HepG2 (cell line): Measurements from ENCODE around the gene ZBTB7B. TPM values are rescaled to one million over a fixed set of nuclear protein-coding genes. Genes with fewer than 3 reads are reported as not detected.

Source experiments
- HMG20B ChIP-seq: conservative IDR thresholded peaks from 2 replicates; pipeline ENCODE4 v1.6.1; 2016; ENCODE audit warnings: missing genetic modification reagents, missing compliant biosample characterization
- MAFG ChIP-seq: sonication (generic); formaldehyde crosslinking; IDR thresholded peaks from 2 replicates; pipeline ENCODE4 v1.5.1; 2020; ENCODE audit warnings: mild to moderate bottlenecking, missing genetic modification reagents
- MEIS2 ChIP-seq: sonication (generic); formaldehyde crosslinking; IDR thresholded peaks from 2 replicates; pipeline ENCODE4 v1.9.0; 2021; ENCODE audit warnings: mild to moderate bottlenecking, missing genetic modification reagents
- MTA3 ChIP-seq: sonication (generic); formaldehyde crosslinking; IDR thresholded peaks from 2 replicates; pipeline ENCODE4 v1.4.0; 2020; ENCODE audit warnings: missing genetic modification reagents
- NFE2L1 ChIP-seq: sonication (generic); formaldehyde crosslinking; IDR thresholded peaks from 2 replicates; pipeline ENCODE4 v1.4.0; 2020; ENCODE audit warnings: missing genetic modification reagents, mild to moderate bottlenecking, borderline replicate concordance
- POLR2AphosphoS2 ChIP-seq: IDR thresholded peaks from 2 replicates; pipeline ENCODE4 v1.6.1; 2011; ENCODE audit warnings: low read depth, low read length, improper control_type of control experiment
- XRCC5 ChIP-seq: fragments of 200-400 bp; formaldehyde crosslinking; optimal IDR thresholded peaks from 2 replicates; pipeline ENCODE3; 2017; ENCODE audit warnings: mild to moderate bottlenecking, low read length
- ZNF543 ChIP-seq: sonication (generic); formaldehyde crosslinking; IDR thresholded peaks from 2 replicates; pipeline ENCODE4 v1.4.0; 2020; ENCODE audit warnings: mild to moderate bottlenecking, missing genetic modification reagents
- ZNF773 ChIP-seq: sonication (generic); formaldehyde crosslinking; IDR thresholded peaks from 2 replicates; pipeline ENCODE4 v1.4.0; 2020; ENCODE audit warnings: missing genetic modification reagents, borderline replicate concordance
- polyA plus RNA-seq, 8 experiments: library from polyadenylated mRNA; depleted of rRNA in 3 of 8; stranded (reverse) in 7 of 8; unstranded in 1 of 8; fragments of >200 nt; fragmentation: Illumina TruSeq in 4 of 8; extraction: Trizol in 4 of 8; gene quantifications; 2 replicates each; pipeline versions ENCODE4 v1.2.1 to v1.2.3, GENCODE V29; 2011 to 2016; ENCODE audit warnings: low read depth in 4 of 8, missing spikeins in 1 of 8, mixed read lengths in 1 of 8; ENCODE audit not compliant: insufficient read depth in 1 of 8
- total RNA-seq, 5 experiments: library from RNA; depleted of rRNA; stranded (reverse); fragments of >200 nt; fragmentation: Illumina TruSeq; extraction: Trizol; gene quantifications; 2 replicates each; pipeline ENCODE4 v1.2.3, GENCODE V29; 2016; ENCODE audit warnings: low read depth in 1 of 5
- TF ChIP-seq, protein P1 (sequence below): sonication (generic); formaldehyde crosslinking; IDR thresholded peaks from 2 replicates; pipeline ENCODE4 v1.4.0; 2020; ENCODE audit warnings: mild to moderate bottlenecking, missing genetic modification reagents
- TF ChIP-seq, protein P2 (sequence below): sonication (generic); formaldehyde crosslinking; IDR thresholded peaks from 2 replicates; pipeline ENCODE4 v1.8.1; 2023; ENCODE audit warnings: mild to moderate bottlenecking, missing genetic modification reagents
- TF ChIP-seq, protein P3 (sequence below), 2 experiments: fragments of 450-650 bp in 1 of 2; sonication (generic) in 1 of 2; formaldehyde crosslinking; IDR thresholded peaks; 2 replicates each; pipeline versions ENCODE4 v1.5.0 to v1.8.0; 2020 to 2022; ENCODE audit warnings: mild to moderate bottlenecking in 1 of 2, missing genetic modification reagents in 1 of 2
- TF ChIP-seq, protein P4 (sequence below): sonication (generic); formaldehyde crosslinking; IDR thresholded peaks from 2 replicates; pipeline ENCODE4 v1.5.0; 2020; ENCODE audit warnings: mild to moderate bottlenecking, missing genetic modification reagents, moderate library complexity
- TF ChIP-seq, protein P5 (sequence below): sonication (generic); formaldehyde crosslinking; IDR thresholded peaks from 2 replicates; pipeline ENCODE4 v1.4.0; 2020; ENCODE audit warnings: mild to moderate bottlenecking, missing genetic modification reagents

The ZBTB7B gene
- total and polyA plus RNA-seq, 2 of the 13 experiments (the other 11 are each of a cell fraction or from before 2014, with no cell fraction given): 15.5 to 17.5 TPM

DNA sequence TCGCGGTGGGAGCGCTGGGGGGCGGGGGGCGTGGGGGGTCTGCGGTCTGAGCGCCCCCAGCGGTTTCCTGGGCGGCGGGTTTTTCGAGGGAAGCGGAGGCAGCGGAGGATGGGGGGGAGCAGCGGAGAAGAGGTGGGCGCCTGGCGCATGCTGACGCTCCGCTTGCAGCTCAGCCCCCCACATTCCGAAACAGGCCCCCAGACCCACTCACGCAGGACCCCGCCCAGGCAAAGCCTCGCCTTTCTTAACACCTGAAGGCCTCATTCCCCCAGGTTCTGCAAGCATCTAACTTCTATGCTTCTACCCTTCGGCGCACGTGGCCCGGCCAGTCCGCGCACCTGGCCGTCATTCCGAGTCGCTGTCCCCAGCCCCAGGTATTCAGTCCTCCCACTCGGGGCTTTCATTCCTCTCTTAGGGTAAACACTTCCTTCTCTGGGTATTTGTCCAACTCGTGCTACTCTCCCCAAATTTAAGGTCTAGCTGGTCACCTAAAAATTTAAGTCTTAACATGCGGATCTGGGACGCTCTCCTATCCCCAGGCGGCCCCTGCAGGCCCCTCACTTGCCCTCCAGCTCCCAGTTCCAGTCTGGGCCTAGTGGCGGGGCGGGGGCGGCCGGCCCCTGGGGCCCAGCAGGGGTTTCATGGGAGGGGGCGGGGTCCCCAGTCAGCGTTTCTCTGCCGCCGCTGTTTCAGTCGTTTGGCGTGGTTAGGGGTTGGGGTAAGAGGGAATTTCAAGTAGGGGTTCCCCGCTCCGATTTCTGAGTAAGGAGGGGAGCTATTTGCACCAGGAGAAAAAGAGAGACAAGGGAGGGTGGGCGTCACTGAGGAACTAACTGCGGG is 2.8 kb upstream of the ZBTB7B start (continued):
- TF ChIP-seq, protein P1, sequence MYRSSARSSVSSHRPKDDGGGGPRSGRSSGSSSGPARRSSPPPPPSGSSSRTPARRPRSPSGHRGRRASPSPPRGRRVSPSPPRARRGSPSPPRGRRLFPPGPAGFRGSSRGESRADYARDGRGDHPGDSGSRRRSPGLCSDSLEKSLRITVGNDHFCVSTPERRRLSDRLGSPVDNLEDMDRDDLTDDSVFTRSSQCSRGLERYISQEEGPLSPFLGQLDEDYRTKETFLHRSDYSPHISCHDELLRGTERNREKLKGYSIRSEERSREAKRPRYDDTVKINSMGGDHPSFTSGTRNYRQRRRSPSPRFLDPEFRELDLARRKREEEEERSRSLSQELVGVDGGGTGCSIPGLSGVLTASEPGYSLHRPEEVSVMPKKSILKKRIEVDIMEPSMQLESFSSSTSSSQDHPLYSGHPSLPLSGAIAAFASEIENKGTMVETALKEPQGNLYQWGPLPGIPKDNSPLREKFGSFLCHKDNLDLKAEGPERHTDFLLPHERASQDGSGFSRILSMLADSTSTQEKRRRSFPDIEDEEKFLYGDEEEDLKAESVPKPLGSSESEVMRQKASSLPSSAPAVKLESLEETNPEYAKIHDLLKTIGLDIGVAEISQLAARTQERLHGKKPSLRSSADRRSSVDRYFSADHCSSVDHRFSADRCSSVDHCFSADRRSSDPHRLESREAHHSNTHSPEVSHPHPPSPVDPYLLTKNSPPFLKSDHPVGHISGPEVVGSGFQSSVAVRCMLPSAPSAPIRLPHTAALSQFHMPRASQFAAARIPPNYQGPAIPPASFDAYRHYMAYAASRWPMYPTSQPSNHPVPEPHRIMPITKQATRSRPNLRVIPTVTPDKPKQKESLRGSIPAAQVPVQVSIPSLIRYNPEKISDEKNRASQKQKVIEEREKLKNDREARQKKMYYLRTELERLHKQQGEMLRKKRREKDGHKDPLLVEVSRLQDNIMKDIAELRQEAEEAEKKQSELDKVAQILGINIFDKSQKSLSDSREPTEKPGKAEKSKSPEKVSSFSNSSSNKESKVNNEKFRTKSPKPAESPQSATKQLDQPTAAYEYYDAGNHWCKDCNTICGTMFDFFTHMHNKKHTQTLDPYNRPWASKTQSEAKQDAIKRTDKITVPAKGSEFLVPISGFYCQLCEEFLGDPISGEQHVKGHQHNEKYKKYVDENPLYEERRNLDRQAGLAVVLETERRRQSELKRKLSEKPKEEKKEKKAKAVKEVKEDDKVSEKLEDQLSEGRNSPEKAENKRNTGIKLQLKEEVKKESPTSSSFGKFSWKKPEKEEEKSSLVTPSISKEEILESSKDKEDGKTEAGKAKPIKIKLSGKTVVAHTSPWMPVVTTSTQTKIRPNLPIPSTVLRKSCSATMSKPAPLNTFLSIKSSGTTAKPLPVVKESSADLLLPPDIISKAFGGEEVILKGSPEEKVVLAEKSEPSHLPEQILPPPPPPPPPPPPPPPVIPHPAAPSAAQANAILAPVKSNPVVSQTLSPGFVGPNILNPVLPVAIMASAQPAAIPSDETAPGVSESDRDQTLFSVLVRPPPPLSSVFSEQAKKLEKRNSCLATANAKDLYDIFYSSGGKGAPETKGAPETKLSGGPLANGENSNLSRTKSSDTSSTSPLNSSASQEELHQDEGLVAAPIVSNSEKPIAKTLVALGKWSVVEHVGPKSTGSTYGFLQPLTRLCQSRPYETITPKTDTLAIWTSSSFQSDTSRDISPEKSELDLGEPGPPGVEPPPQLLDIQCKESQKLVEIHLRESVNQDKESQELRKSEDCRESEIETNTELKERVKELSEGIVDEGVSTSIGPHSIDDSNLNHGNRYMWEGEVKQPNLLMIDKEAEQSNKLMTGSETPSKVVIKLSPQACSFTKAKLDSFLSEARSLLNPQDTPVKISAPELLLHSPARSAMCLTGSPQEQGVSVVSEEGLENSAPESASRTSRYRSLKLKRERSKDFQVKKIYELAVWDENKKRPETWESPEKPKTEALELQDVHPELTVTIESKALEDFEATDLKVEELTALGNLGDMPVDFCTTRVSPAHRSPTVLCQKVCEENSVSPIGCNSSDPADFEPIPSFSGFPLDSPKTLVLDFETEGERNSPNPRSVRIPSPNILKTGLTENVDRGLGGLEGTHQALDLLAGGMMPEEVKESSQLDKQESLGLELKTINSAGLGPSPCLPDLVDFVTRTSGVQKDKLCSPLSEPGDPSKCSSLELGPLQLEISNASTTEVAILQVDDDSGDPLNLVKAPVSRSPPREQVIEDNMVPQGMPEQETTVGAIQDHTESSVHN (CRISPR knock-in tag): no peak
- TF ChIP-seq, protein P2, sequence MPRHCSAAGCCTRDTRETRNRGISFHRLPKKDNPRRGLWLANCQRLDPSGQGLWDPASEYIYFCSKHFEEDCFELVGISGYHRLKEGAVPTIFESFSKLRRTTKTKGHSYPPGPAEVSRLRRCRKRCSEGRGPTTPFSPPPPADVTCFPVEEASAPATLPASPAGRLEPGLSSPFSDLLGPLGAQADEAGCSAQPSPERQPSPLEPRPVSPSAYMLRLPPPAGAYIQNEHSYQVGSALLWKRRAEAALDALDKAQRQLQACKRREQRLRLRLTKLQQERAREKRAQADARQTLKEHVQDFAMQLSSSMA (CRISPR knock-in tag): no peak
- TF ChIP-seq HMG20B (CRISPR knock-in tag) (no peak), MEIS2 (CRISPR knock-in tag) (no peak), MAFG (CRISPR knock-in tag) (no peak), ZNF543 (CRISPR knock-in tag) (no peak), POLR2AphosphoS2 (no peak), ZNF773 (CRISPR knock-in tag) (no peak), MTA3 (CRISPR knock-in tag) (no peak), XRCC5 (peak; percentile 50), NFE2L1 (CRISPR knock-in tag) (no peak)
- TF ChIP-seq, protein P3, sequence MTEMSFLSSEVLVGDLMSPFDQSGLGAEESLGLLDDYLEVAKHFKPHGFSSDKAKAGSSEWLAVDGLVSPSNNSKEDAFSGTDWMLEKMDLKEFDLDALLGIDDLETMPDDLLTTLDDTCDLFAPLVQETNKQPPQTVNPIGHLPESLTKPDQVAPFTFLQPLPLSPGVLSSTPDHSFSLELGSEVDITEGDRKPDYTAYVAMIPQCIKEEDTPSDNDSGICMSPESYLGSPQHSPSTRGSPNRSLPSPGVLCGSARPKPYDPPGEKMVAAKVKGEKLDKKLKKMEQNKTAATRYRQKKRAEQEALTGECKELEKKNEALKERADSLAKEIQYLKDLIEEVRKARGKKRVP (CRISPR knock-in tag; IDR thresholded peaks at IDR 0.05): no peak
- TF ChIP-seq, protein P4, sequence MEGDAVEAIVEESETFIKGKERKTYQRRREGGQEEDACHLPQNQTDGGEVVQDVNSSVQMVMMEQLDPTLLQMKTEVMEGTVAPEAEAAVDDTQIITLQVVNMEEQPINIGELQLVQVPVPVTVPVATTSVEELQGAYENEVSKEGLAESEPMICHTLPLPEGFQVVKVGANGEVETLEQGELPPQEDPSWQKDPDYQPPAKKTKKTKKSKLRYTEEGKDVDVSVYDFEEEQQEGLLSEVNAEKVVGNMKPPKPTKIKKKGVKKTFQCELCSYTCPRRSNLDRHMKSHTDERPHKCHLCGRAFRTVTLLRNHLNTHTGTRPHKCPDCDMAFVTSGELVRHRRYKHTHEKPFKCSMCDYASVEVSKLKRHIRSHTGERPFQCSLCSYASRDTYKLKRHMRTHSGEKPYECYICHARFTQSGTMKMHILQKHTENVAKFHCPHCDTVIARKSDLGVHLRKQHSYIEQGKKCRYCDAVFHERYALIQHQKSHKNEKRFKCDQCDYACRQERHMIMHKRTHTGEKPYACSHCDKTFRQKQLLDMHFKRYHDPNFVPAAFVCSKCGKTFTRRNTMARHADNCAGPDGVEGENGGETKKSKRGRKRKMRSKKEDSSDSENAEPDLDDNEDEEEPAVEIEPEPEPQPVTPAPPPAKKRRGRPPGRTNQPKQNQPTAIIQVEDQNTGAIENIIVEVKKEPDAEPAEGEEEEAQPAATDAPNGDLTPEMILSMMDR: peak; percentile 27; the same call in 1 of the 2 replicates
- TF ChIP-seq, protein P5, sequence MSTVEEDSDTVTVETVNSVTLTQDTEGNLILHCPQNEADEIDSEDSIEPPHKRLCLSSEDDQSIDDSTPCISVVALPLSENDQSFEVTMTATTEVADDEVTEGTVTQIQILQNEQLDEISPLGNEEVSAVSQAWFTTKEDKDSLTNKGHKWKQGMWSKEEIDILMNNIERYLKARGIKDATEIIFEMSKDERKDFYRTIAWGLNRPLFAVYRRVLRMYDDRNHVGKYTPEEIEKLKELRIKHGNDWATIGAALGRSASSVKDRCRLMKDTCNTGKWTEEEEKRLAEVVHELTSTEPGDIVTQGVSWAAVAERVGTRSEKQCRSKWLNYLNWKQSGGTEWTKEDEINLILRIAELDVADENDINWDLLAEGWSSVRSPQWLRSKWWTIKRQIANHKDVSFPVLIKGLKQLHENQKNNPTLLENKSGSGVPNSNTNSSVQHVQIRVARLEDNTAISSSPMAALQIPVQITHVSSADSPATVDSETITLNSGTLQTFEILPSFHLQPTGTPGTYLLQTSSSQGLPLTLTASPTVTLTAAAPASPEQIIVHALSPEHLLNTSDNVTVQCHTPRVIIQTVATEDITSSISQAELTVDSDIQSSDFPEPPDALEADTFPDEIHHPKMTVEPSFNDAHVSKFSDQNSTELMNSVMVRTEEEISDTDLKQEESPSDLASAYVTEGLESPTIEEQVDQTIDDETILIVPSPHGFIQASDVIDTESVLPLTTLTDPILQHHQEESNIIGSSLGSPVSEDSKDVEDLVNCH (CRISPR knock-in tag): no peak
